Measurements from ENCODE around the gene FAM78B.

The FAM78B gene

GRCh38 chr1:166120281-166120680 is 46.5 kb downstream of the FAM78B start:
- no peak for ATAC-seq
- DNase-seq: no peak

GRCh38 chr1:166119471-166119965 is 47.3 kb downstream of the FAM78B start:
- no peak for DNase-seq
- no peak for ATAC-seq

GRCh38 chr1:166117776-166118175 is 49.0 kb downstream of the FAM78B start:
- no peak for DNase-seq
- no peak for ATAC-seq

GRCh38 chr1:166116026-166116425 is 50.8 kb downstream of the FAM78B start:
- DNase-seq (no peak), ATAC-seq (no peak)

- no peak for DNase-seq
Measured at GRCh38 chr1:166114419-166114818, 52.4 kb downstream of the FAM78B start.

GRCh38 chr1:166113630-166114029 is 53.2 kb downstream of the FAM78B start:
- DNase-seq (no peak), ATAC-seq (no peak)

More at GRCh38 chr1:166114419-166114818, 52.4 kb downstream of the FAM78B start:
- no peak for ATAC-seq

- DNase-seq: no peak
- no peak for ATAC-seq
Measured at GRCh38 chr1:166113031-166113430, 53.8 kb downstream of the FAM78B start.

GRCh38 chr1:166112425-166112824 is 54.4 kb downstream of the FAM78B start:
- ATAC-seq: no peak
- no peak for DNase-seq

GRCh38 chr1:166111430-166111829 is 55.4 kb downstream of the FAM78B start:
- ATAC-seq: no peak
- DNase-seq: no peak

- DNase-seq (no peak), ATAC-seq (no peak)
Measured at GRCh38 chr1:166090244-166090643, 76.6 kb downstream of the FAM78B start.

GRCh38 chr1:166089804-166090203 is 77.0 kb downstream of the FAM78B start:
- DNase-seq (no peak), ATAC-seq (no peak)

- DNase-seq (no peak), ATAC-seq (no peak)
Measured at GRCh38 chr1:166088572-166088955, 78.2 kb downstream of the FAM78B start.

GRCh38 chr1:166087734-166088571 is 78.8 kb downstream of the FAM78B start:
- ATAC-seq (no peak), DNase-seq (no peak)

GRCh38 chr1:166086113-166086883 is 80.5 kb downstream of the FAM78B start:
- ATAC-seq: no peak

GRCh38 chr1:166084613-166085012 is 82.2 kb downstream of the FAM78B start:
- no peak for DNase-seq
- no peak for ATAC-seq

More at GRCh38 chr1:166086113-166086883, 80.5 kb downstream of the FAM78B start:
- DNase-seq: no peak

GRCh38 chr1:166083887-166084286 is 82.9 kb downstream of the FAM78B start:
- ATAC-seq (peak; percentile 55), DNase-seq (no peak)

- ATAC-seq: no peak
- no peak for DNase-seq
Measured at GRCh38 chr1:166082601-166083000, 84.2 kb downstream of the FAM78B start.

GRCh38 chr1:166080967-166081870 is 85.6 kb downstream of the FAM78B start:
- ATAC-seq (peak; percentile 16), DNase-seq (no peak)

- DNase-seq (no peak), ATAC-seq (peak; percentile 7)
Measured at GRCh38 chr1:166080277-166080966, 86.4 kb downstream of the FAM78B start.

GRCh38 chr1:166079276-166079675 is 87.5 kb downstream of the FAM78B start:
- ATAC-seq (no peak), DNase-seq (no peak)

- no peak for ATAC-seq
- no peak for DNase-seq
Measured at GRCh38 chr1:166073489-166073888, 93.3 kb downstream of the FAM78B start.
